GM21528 (cell line): ENCODE results near the gene VIPR2.

Experiments
- ATAC-seq: cut with Tn5 transposase; IDR thresholded peaks from one replicate; pipeline ENCODE4 v1.9.1; 2021; ENCODE audit warnings: mild to moderate bottlenecking, moderate library complexity; ENCODE audit not compliant: unreplicated experiment, low FRiP score

Gene VIPR2

GRCh38 chr7:159121476-159121875 lies 23.2 kb downstream of the VIPR2 start:
- no peak for ATAC-seq

GRCh38 chr7:159121068-159121467 lies 23.6 kb downstream of the VIPR2 start:
- no peak for ATAC-seq

DNA sequence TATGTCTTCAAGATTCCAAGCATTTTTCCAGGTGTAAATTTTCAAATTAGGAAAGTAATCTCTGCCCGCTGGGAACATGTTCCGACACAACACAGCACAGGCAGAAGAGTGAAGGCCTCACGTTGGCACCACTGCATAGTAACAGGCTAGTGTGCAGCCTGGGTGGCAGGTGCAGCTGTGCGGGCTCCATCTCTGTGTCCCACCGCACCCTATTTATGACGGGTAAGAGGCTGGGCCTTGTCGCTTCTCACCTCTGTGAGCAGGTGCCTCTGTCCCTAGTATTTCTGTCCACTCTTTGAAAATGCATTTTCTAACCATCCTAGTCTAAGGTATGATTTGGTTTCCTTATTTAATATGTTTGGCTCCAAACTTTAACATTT lies 24.1 kb downstream of the VIPR2 start:
- ATAC-seq, result no peak

DNA sequence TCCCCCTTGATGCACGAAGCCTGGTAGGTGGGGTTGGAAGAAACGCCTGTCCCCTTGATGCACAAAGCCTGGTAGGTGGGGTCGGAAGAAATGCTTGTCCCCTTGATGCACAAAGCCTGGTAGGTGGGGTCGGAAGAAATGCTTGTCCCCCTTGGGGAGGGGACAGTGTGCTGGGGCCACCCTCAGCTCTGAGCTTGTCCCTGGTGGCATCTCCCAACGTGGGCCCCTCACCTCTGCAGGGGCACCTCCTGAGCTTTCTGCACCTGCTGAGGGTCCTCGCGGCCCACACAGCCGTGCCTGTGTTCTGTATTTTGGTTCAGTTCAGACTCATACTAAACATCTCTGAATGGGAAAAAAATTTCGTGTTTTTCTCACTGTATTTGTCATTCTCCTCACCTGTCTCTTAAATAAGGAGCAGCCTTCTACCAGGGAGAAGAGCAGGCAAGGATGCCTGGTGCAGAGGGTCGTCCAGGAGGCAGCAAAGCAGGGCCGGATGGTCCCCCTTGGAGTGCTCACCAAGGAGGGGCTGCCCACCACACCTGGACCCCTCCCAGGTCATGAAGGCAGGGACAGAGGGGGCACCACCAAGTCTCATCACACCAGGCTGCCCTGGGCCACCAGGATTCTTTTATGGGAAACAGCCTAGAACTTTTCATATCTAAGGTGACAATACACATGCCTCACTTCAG lies 24.7 kb downstream of the VIPR2 start:
- no peak for ATAC-seq

DNA sequence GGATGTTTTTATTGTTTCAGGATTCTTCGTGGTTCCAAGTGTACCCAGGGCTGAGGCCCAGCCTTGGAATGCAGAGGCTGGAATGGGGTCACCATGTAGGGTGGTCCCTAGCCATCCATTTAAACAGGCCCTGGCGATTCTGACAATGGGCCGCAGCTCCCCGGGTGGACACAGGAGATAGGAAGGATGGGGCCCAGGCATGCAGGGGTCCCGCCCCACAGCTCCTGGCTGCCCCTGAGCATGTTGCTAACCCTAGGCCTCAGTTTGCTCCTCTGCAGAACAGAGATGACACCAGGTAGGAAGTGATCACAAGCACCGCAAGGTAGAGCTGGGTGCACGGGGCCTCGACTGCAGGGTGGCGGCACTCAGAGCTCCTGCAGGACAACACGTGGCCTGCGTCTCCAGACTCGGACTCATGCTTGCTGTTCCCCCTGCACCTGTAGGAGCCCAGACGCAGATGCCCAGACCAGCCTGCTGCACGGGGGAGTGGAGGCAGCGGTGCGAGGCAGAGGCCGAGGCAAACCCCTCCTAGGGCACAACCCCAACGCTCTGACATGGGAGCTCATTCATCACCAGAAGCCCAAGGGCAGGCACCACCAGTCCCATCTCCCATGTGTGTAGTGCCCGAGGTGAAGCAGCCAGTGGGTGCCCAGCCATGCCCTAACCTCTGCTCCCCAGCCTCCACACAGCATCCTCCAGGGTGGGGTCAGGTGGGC lies 25.5 kb downstream of the VIPR2 start:
- ATAC-seq, result no peak

DNA sequence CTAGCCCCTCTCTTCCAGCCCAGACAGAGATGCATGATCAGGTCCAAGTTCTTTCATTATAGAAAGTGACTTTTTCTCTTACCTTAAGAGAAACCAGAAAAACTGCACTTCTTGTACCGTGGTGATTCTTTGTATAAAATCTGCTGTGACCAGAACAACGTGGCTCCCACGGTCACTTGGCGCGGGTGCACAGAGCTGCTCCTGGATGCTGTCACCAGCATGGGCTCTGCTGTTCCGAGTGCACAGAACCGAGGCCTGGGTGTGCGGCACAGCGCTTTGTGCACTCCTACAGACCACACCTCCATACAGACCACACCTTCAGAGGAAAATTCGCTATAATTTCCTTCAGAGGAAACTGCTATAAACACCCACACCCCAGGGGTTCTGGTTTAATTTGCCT lies 26.0 kb downstream of the VIPR2 start:
- no peak for ATAC-seq

- ATAC-seq, result no peak
Measured at GRCh38 chr7:159118197-159118595, 26.5 kb downstream of the VIPR2 start.

DNA sequence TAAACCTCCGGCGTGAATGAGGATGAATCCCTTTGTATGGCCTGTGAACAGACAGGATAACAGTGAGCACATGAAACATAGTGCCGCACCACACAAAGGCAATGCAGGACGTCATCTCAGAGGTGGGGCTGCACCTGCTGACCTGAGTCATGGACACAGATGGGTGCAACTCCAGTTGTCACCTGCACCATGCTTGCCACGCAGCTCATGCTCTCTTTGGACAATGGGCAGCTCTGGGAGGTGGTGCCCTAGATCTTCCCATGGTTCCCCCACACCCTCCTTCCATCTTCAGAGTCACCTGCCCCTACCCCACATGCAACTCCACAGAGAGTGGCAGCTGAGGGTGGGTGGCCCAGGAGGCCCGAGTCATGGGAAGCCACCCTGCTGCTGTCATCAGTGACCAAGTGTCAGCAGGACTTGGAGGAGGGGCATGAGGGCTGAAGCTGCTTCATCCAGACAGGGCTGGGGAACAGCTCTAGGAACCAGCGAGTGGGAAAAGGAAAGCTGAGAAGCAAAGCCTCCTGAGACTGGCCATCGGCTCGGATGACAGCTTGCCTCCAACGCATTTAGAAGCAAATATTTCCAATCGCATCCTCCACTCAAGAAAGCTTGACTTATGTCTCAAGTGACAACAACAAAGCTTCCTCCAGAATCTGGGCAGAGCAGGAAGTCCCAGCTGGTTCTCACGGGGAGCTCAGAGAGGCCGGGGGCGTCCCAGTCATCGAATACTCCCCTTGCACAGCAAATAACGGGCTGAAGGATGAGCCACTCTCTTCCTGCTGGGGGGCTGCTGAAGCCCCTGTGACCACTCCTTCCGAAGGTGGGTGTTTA lies 27.1 kb downstream of the VIPR2 start:
- no peak for ATAC-seq

- no peak for ATAC-seq
Measured at GRCh38 chr7:159116581-159117339, 27.9 kb downstream of the VIPR2 start.

DNA sequence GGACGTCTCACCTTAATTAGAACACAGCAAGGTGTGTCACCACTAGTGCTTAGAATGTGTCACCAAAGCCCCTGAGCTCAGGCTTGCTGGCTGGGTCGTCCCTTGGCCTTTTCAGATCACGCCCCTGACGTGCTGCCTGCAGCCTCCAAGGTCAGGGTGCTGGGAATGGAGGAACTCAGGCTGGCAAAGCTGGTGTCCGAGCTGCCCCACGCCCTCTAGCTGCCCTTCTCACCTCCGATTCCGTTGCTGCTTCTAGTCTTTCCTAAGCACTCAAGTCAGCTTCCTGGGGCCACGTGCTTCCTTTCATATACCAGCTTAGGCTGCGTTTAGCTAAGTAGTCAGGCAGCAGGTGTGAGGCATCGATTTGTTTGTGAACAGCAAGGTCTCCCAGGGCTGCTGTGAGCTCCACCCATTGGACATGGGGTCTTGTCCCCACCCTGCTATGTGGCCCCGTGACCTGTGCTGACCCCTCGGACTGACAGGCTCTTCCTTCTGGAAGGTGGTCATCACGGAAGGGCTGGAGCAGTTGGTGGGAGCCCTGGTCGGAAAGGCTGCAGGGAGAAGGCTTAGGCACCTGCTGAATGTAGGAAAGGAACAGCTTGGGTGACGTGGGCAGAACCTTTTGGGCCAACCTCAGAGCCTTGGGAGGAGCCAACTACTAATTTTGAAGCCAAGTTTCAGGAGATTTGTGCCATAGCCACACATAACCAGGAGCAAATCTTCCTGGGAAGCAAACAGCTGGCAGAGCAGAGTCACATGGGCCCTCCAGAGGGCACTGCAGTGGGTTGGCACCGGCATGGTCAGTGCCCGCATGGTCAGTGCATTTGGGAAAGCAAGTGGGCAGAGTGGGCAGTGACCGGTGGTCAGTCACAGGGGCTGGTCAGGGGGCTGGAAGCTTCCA lies 28.8 kb downstream of the VIPR2 start:
- ATAC-seq, result no peak

- no peak for ATAC-seq
Measured at GRCh38 chr7:159114981-159115380, 29.7 kb downstream of the VIPR2 start.

DNA sequence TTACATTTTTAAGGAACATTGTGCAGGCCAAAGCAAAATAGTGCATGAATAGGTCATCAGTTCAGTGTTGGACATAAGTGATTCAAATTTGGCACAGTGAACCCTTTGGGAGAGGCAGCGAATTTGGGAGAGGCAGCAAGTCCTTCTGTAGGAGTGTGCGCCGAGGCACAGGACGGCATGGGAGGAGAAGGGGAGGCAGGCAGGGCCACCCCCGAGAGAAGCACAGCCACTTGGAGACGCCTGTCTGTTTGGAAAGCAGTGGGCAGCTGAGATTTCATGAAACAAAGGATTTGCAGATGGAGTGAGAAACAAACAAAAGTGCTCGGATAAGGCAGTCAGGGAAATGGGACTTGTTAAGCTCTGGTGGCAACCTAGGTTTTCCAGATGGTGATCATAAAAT lies 30.6 kb downstream of the VIPR2 start:
- ATAC-seq, result no peak

DNA sequence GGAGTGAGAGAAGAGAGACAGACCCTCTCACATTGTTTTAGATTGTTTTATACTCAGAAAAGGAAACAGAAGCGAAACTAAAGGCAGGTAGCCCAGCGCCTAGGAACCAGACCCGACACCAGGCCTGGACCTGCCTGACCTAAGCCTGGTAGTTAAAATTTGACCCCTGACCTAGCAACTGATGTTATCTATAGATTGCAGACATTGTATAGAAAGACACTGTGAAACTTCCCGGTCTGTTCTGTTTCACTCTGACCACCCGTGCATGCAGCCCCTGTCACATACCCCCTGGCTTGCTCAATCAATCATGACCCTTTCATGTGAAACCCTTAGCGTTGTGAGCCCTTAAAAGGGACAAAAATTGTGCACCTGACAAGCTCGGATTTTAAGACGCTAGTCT lies 31.6 kb downstream of the VIPR2 start:
- no peak for ATAC-seq

DNA sequence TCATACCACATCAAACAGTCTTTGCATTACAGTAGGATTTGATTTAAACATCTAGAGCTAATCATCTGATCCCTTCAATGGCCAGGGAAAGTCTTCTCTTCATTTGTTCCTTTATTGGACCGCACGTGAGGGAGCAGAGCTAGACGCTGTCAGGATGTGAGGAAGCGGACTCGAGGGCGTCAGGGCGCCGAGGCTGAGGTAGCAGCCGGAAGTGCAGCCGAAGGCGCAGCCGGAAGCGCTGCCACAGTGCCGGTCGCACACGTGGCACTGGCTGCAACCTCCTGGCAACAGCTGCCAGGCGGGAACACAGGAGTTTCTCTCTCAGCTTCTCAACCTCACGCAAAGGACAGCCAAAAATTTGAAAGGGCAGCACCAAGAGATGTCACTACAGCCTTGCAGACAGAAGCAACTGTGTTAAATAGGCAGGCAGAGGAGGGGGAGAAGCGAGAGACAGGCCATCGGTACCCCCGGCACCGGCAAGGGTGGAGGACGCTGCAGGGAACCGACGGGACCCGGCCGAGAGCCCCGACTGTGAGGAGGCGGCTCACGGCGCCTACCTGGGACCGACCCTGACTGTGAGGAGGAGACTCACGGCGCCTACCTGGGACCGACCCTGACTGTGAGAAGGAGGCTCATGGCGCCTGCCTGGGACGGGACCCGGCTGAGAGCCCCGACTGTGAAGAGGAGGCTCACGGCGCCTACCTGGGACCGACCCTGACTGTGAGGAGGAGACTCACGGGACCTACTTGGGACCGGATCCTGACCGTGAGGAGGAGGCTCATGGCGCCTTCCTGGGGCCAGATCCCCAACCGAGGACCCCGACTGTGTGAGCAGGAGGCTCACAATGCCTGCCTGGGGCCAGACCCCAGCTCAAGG lies 32.3 kb downstream of the VIPR2 start:
- ATAC-seq, result no peak

GRCh38 chr7:159109653-159110035 lies 35.0 kb downstream of the VIPR2 start:
- no peak for ATAC-seq

GRCh38 chr7:159108941-159109652 lies 35.6 kb downstream of the VIPR2 start:
- no peak for ATAC-seq

DNA sequence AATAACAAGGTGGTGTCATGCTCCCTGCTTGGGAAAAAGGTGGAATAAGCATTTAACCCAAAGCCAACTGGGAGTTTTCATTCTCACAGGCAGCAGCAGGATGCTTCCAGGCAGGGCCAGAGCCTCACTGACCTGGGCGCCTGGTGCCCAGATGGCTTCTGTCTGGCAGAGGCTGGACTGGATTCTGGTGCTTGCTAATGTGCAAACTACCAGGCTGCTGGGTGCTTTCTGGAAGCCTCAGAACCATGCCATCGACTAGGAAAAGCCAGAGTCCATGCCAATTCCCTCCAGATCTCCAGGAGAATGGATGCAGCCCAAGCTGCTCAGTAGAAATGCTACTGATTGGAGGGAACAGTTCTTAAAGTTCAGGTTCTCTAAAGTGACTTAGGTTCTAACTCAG lies 36.2 kb downstream of the VIPR2 start:
- no peak for ATAC-seq

DNA sequence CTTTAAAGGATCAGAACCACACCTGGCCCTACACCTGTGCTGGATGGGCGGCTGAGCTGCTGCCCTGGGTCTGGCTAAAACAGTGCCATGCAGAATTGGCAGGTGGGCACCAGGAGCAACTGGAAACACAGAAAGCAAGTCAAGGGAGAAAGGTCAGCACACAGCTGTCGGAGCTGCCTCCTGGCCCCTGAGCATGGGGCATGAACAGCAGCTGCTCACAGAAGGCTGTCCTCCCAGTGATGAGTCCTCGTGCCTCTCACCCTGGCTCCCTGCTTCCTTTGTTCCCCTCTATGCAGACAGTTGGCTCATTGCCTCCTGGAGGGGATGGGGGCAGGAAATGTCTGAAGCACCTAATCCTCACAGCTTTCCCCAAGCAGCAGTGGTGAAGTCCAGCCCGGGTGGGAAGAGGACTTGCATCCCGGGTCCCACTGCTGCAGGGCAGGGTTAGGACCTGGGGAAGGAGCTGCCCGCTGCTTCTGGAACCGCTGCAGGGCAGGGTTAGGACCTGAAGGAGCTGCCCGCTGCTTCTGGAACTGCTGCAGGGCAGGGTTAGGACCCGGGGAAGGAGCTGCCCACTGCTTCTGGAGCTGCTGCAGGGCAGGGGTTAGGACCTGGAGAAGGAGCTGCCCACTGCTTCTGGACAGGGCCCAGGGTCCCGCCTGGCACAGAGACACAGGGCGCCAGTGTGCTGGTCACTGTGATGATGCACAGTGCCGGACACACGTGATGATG lies 37.3 kb downstream of the VIPR2 start:
- no peak for ATAC-seq
